H1 (cell line): ENCODE data around the gene CRYGS. TPM values are rescaled to one million over a fixed set of nuclear protein-coding genes. Genes with fewer than 3 reads are reported as not detected.

Source experiments
- CTCF ChIA-PET: fragments of 300-600 bp; sonication (Branson Sonifier 250); formaldehyde crosslinking; loops from one replicate; lab custom pipeline; 2021; ENCODE audit not compliant: partially characterized antibody; lab: Charles Lee
- POLR2A ChIA-PET: fragments of 300-600 bp; sonication (Branson Sonifier 250); formaldehyde crosslinking; loops from one replicate; lab custom pipeline; 2021; ENCODE audit warnings: inconsistent platforms; ENCODE audit not compliant: partially characterized antibody; lab: Charles Lee
- DNase-seq, 2 experiments: peaks; one replicate each; pipeline versions ENCODE4 v3.0.0 to v3.0.0-alpha.2; 2010 to 2022; ENCODE audit warnings: low spot score in 2 of 2, low read depth in 1 of 2, mixed read lengths in 1 of 2
- FAIRE-seq: peaks from 2 replicates; lab custom pipeline; 2011; peaks lifted over from hg19 to GRCh38; lab: Jason Lieb, UNC
- H2AFZ ChIP-seq: 2 replicates; pipeline ENCODE4 v1.8.1; 2012; ENCODE audit warnings: low read length, inconsistent platforms
- H2AK5ac ChIP-seq: 2 replicates; pipeline ENCODE4 v1.6.1; 2013; ENCODE audit warnings: low read depth, low read length
- H2BK120ac ChIP-seq: replicated peaks from 2 replicates; pipeline ENCODE3; 2013; ENCODE audit warnings: low read depth, low read length, inconsistent platforms
- H2BK12ac ChIP-seq: 2 replicates; pipeline ENCODE4 v1.6.1; 2013; ENCODE audit warnings: low read depth, low read length
- H2BK15ac ChIP-seq: 2 replicates; pipeline ENCODE4 v1.6.1; 2013; ENCODE audit warnings: low read length
- H2BK20ac ChIP-seq: 2 replicates; pipeline ENCODE4 v1.6.1; 2013; ENCODE audit warnings: low read length
- H2BK5ac ChIP-seq: 2 replicates; pipeline ENCODE4 v1.6.1; 2013; ENCODE audit warnings: low read depth, low read length
- H3K14ac ChIP-seq: 2 replicates; pipeline ENCODE4 v1.6.1; 2013; ENCODE audit warnings: inconsistent platforms; ENCODE audit not compliant: insufficient read length
- H3K18ac ChIP-seq: 2 replicates; pipeline ENCODE4 v1.6.1; 2013; ENCODE audit warnings: low read length; ENCODE audit errors: extremely low read depth
- H3K23ac ChIP-seq: 2 replicates; pipeline ENCODE4 v1.6.1; 2013; ENCODE audit warnings: inconsistent platforms; ENCODE audit not compliant: insufficient read length
- H3K23me2 ChIP-seq: 2 replicates; pipeline ENCODE4 v1.6.1; 2013; ENCODE audit warnings: low read depth, low read length
- H3K27ac ChIP-seq: 2 replicates; pipeline ENCODE4 v1.6.1; 2011; ENCODE audit warnings: low read depth, low read length, inconsistent platforms
- H3K27me3 ChIP-seq, 4 experiments: replicated peaks in 1 of 4; 1 replicate in 1 of 4; 2 replicates in 3 of 4; pipeline versions ENCODE4 v1.6.1 to v1.8.1; 2011 to 2013; ENCODE audit warnings: low read length in 3 of 4, mild to moderate bottlenecking in 3 of 4, inconsistent platforms in 2 of 4, mixed read lengths in 2 of 4, moderate library complexity in 1 of 4; ENCODE audit not compliant: control insufficient read depth in 3 of 4, insufficient read depth in 3 of 4; ENCODE audit errors: extremely low read depth in 1 of 4
- H3K36me3 ChIP-seq, 4 experiments: 2 replicates each; pipeline versions ENCODE4 v1.6.1 to v1.8.1; 2011 to 2013; ENCODE audit warnings: mild to moderate bottlenecking in 4 of 4, low read length in 3 of 4, moderate library complexity in 2 of 4, control low read depth in 1 of 4, inconsistent platforms in 1 of 4; ENCODE audit not compliant: insufficient read depth in 4 of 4, control insufficient read depth in 2 of 4
- H3K4ac ChIP-seq: replicated peaks from 2 replicates; pipeline ENCODE3; 2013; ENCODE audit warnings: low read length, low read depth, mixed read lengths, inconsistent platforms; ENCODE audit not compliant: insufficient read length
- H3K4me1 ChIP-seq, 4 experiments: replicated peaks in 1 of 4; 1 replicate in 1 of 4; 2 replicates in 3 of 4; pipeline versions ENCODE4 v1.6.1 to v1.8.1; 2011 to 2013; ENCODE audit warnings: low read length in 3 of 4, inconsistent platforms in 2 of 4, mixed read lengths in 1 of 4; ENCODE audit not compliant: insufficient read depth in 4 of 4, control insufficient read depth in 3 of 4
- H3K4me2 ChIP-seq, 2 experiments: 2 replicates each; pipeline versions ENCODE4 v1.6.1 to v1.8.1; 2011 to 2013; ENCODE audit warnings: low read depth in 2 of 2, low read length in 2 of 2, control low read depth in 1 of 2, inconsistent platforms in 1 of 2, mild to moderate bottlenecking in 1 of 2; ENCODE audit not compliant: insufficient read depth in 1 of 2
- H3K4me3 ChIP-seq, 4 experiments: fragments of 200-600, 300-600 bp in 1 of 4; sonication (generic), shearing (Covaris generic), sonication (Bioruptor Twin) in 1 of 4; 2 replicates each; pipeline versions ENCODE4 v1.5.1 to v1.8.1; 2011 to 2016; ENCODE audit warnings: low read length in 4 of 4, low read depth in 3 of 4, control low read depth in 2 of 4, inconsistent platforms in 2 of 4, mild to moderate bottlenecking in 2 of 4, mixed read lengths in 1 of 4, moderate library complexity in 1 of 4; ENCODE audit not compliant: insufficient read depth in 2 of 4; ENCODE audit errors: extremely low read depth in 1 of 4
- H3K56ac ChIP-seq: replicated peaks from 2 replicates; pipeline ENCODE3; 2013; ENCODE audit warnings: low read depth, mild to moderate bottlenecking, mixed read lengths, low read length, inconsistent platforms; ENCODE audit not compliant: insufficient read length
- H3K79me1 ChIP-seq: 2 replicates; pipeline ENCODE4 v1.6.1; 2013; ENCODE audit warnings: low read depth, low read length, control low read depth
- H3K79me2 ChIP-seq, 2 experiments: 2 replicates each; pipeline versions ENCODE4 v1.6.1 to v1.8.1; 2012 to 2013; ENCODE audit warnings: low read length in 2 of 2, mild to moderate bottlenecking in 2 of 2, inconsistent platforms in 1 of 2; ENCODE audit not compliant: insufficient read depth in 2 of 2, control insufficient read depth in 1 of 2
- H3K9ac ChIP-seq, 4 experiments: replicated peaks in 1 of 4; 1 replicate in 1 of 4; 2 replicates in 3 of 4; pipeline versions ENCODE4 v1.6.1 to v1.8.1; 2011 to 2013; ENCODE audit warnings: low read depth in 3 of 4, low read length in 3 of 4, control low read depth in 2 of 4, mild to moderate bottlenecking in 2 of 4, moderate library complexity in 2 of 4, inconsistent platforms in 1 of 4; ENCODE audit errors: extremely low read depth in 1 of 4
- H3K9me3 ChIP-seq, 2 experiments: 2 replicates each; pipeline versions ENCODE4 v1.6.1 to v1.8.1; 2012 to 2013; ENCODE audit warnings: mild to moderate bottlenecking in 2 of 2, moderate library complexity in 2 of 2, control low read depth in 1 of 2, inconsistent platforms in 1 of 2, low read depth in 1 of 2, low read length in 1 of 2, mixed read lengths in 1 of 2; ENCODE audit not compliant: insufficient read depth in 2 of 2
- H4K20me1 ChIP-seq, 2 experiments: replicated peaks in 1 of 2; 2 replicates each; pipeline versions ENCODE3 to v1.8.1; 2011 to 2013; ENCODE audit warnings: inconsistent platforms in 2 of 2, low read length in 2 of 2, mild to moderate bottlenecking in 1 of 2; ENCODE audit not compliant: insufficient read depth in 2 of 2, control insufficient read depth in 1 of 2
- H4K5ac ChIP-seq: 2 replicates; pipeline ENCODE4 v1.6.1; 2013; ENCODE audit warnings: low read length, low read depth, mixed read lengths, inconsistent platforms; ENCODE audit not compliant: insufficient read length
- H4K8ac ChIP-seq: 2 replicates; pipeline ENCODE4 v1.8.0; 2013; ENCODE audit warnings: mild to moderate bottlenecking, moderate library complexity, low read length, inconsistent platforms; ENCODE audit not compliant: insufficient read depth; ENCODE audit errors: extremely low read depth
- H4K91ac ChIP-seq: replicated peaks from 2 replicates; pipeline ENCODE3; 2013; ENCODE audit warnings: low read length, mixed read lengths, inconsistent platforms; ENCODE audit not compliant: insufficient read length
- BRCA1 ChIP-seq: IDR thresholded peaks from 2 replicates; pipeline ENCODE4 v1.6.1; 2012; ENCODE audit warnings: low read depth, low read length, improper control_type of control experiment
- CTBP2 ChIP-seq: IDR thresholded peaks from 2 replicates; pipeline ENCODE4 v1.7.0; 2011; ENCODE audit warnings: borderline replicate concordance, mild to moderate bottlenecking, moderate library complexity, mixed read lengths, low read length; ENCODE audit not compliant: insufficient read depth, insufficient read length
- EP300 ChIP-seq, 2 experiments: IDR thresholded peaks; 1 replicate in 1 of 2; 2 replicates in 1 of 2; pipeline ENCODE4 v1.6.1; 2011 to 2012; ENCODE audit warnings: low read depth in 2 of 2, low read length in 2 of 2, mild to moderate bottlenecking in 2 of 2, borderline replicate concordance in 1 of 2, inconsistent platforms in 1 of 2, moderate library complexity in 1 of 2
- GTF2F1 ChIP-seq: IDR thresholded peaks from 2 replicates; pipeline ENCODE4 v1.6.1; 2012; ENCODE audit warnings: low read depth, low read length, improper control_type of control experiment, borderline replicate concordance
- KDM1A ChIP-seq: fragments of 200-600, 300-600 bp; sonication (generic); IDR thresholded peaks from 2 replicates; pipeline ENCODE4 v1.7.1; 2016; ENCODE audit warnings: mild to moderate bottlenecking, low read length, borderline replicate concordance
- SIRT6 ChIP-seq: IDR thresholded peaks from one replicate; pipeline ENCODE4 v1.7.1; 2012; ENCODE audit warnings: low read length, inconsistent platforms
- polyA plus RNA-seq, 7 experiments: library from polyadenylated mRNA; depleted of rRNA in 3 of 7; stranded (reverse) in 5 of 7; unstranded in 2 of 7; fragments of >200 nt in 5 of 7; fragments of 200-250 nt in 2 of 7; gene quantifications; 1 replicate in 5 of 7; 2 replicates in 1 of 7; 4 replicates in 1 of 7; pipeline versions ENCODE4 v1.2.1 to v1.2.3, GENCODE V29; 2011 to 2013; ENCODE audit warnings: missing spikeins in 2 of 7, mixed read lengths in 2 of 7
- total RNA-seq: library from RNA; stranded (reverse); fragmentation: NEBNext Ultra II Directional; extraction: Animal tissue kit (Norgen Biotek cat#: 25700); gene quantifications from 2 replicates; pipeline ENCODE4 v1.2.1, GENCODE V29; 2021
- TF ChIP-seq, protein P1 (sequence below): IDR thresholded peaks from 2 replicates; pipeline ENCODE4 v1.6.1; 2011; ENCODE audit warnings: low read depth, mild to moderate bottlenecking, low read length; ENCODE audit not compliant: insufficient read depth
- TF ChIP-seq, protein P2 (sequence below), 3 experiments: IDR thresholded peaks; 1 replicate in 2 of 3; 2 replicates in 1 of 3; pipeline versions ENCODE4 v1.5.1 to v1.6.1; 2011; ENCODE audit warnings: low read length in 3 of 3, mild to moderate bottlenecking in 3 of 3, inconsistent platforms in 2 of 3, low read depth in 1 of 3, moderate library complexity in 1 of 3; ENCODE audit not compliant: insufficient read depth in 1 of 3; ENCODE audit errors: control extremely low read depth in 1 of 3

Gene CRYGS
- total and polyA plus RNA-seq, 2 of the 8 experiments (the other 6 are each of a cell fraction or from before 2014, with no cell fraction given) = 1.5 to 1.8 TPM

DNA sequence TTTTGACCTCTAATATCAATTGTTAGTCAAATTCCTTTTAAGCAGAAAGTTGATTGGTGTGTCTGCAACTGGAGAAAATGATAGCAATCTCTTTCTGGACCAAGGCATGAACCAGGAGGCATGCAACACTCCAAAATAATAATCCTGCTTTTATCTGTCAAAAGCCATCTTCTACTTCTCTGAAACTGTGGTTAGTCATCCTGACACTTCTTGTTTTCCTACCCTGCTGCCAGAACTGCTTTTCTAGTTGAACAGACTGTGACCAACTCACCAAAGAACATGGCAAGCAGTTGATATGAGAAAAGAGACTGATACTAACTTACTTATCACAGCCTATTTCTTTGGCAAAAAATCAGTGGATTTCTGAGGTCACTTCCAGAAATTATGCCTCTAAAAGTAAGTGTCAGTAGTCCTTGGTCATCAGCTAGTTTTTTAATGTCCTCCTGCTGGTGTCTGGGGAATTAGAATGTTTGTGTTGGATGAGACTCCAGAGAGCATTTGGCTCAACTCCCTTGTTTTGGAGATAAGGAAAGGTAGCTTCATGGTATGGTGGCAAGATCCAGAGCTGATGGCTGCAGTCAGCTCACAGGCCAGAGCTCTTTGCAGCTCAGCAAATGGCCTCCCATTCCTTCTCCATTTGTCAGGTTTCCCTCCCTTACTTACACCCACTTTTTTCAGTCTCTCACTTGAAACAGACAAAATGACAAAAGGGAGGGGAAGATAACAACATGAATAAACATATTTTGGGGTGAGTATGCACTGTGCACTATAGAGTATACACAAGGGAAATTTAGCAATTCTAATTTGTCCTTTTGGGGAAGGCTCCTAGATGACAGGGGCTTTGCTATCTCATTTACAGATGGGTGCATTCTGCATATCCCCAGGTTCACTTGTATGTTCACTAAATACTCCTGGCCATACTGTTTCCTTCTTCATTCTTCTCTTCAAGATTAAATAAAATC lies 7.0 kb downstream of the CRYGS start:
- Histone ChIP-seq H3K9me3 (no peaks in the 10 kb centered on the region), H3K4ac (no peak overlapping the region), H2AFZ (no peak overlapping the region), H4K20me1 (no peaks in the 10 kb centered on the region), H2BK15ac (no peak overlapping the region), H3K4me1 (no peaks in the 10 kb centered on the region), H4K5ac (no peak overlapping the region), H3K4me2 (no peak overlapping the region), H3K4me3 (no peak overlapping the region), H2BK20ac (no peak overlapping the region), H3K23ac (no peak overlapping the region), H2BK120ac (no peak overlapping the region), H2BK12ac (no peak overlapping the region), H3K18ac (no peak overlapping the region), H4K8ac (no peak overlapping the region), H3K79me2 (no peaks in the 10 kb centered on the region), H3K36me3 (no peaks in the 10 kb centered on the region), H2AK5ac (no peak overlapping the region), H2BK5ac (no peak overlapping the region), H3K56ac (no peak overlapping the region), H3K79me1 (no peaks in the 10 kb centered on the region), H3K9ac (no peak overlapping the region), H3K23me2 (no peaks in the 10 kb centered on the region), H3K14ac (no peak overlapping the region), H3K27ac (no peak overlapping the region), H3K27me3 (peaks cover 0 to 1% (median 0%) of the 10 kb centered on the region in 4 experiments; a peak in 1 of 7 replicates), H4K91ac (no peak overlapping the region)
- ChIA-PET POLR2A (interaction anchor here (0.6 to 1.0 kb wide), 2 partner anchors 33 to 289 kb away, joined by 3 read pairs; partner anchors contain the start of gene DNAJB11), CTCF (interaction anchor here (0.6 to 11.7 kb wide), 9 partner anchors 16 to 555 kb away, joined by 3 to 146 read pairs (median 13); no protein-coding TSS in a partner anchor)
- DNase-seq (no peak), FAIRE-seq (no peak)
- TF ChIP-seq EP300 (IDR thresholded peaks at IDR 0.05; ENCODE audit: borderline replicate concordance in 1 of 2, low read depth in 2 of 2, low read length in 2 of 2) = no peak
- no peak for TF ChIP-seq BRCA1
- TF ChIP-seq CTBP2 = no peak
- TF ChIP-seq, protein P1, sequence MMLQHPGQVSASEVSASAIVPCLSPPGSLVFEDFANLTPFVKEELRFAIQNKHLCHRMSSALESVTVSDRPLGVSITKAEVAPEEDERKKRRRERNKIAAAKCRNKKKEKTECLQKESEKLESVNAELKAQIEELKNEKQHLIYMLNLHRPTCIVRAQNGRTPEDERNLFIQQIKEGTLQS = no peak
- TF ChIP-seq GTF2F1 = no peak
- no peak for TF ChIP-seq SIRT6
- TF ChIP-seq, protein P2, sequence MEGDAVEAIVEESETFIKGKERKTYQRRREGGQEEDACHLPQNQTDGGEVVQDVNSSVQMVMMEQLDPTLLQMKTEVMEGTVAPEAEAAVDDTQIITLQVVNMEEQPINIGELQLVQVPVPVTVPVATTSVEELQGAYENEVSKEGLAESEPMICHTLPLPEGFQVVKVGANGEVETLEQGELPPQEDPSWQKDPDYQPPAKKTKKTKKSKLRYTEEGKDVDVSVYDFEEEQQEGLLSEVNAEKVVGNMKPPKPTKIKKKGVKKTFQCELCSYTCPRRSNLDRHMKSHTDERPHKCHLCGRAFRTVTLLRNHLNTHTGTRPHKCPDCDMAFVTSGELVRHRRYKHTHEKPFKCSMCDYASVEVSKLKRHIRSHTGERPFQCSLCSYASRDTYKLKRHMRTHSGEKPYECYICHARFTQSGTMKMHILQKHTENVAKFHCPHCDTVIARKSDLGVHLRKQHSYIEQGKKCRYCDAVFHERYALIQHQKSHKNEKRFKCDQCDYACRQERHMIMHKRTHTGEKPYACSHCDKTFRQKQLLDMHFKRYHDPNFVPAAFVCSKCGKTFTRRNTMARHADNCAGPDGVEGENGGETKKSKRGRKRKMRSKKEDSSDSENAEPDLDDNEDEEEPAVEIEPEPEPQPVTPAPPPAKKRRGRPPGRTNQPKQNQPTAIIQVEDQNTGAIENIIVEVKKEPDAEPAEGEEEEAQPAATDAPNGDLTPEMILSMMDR (IDR thresholded peaks at IDR 0.05; ENCODE audit: control extremely low read depth in 1 of 3, insufficient read depth in 1 of 3, low read depth in 1 of 3, low read length in 3 of 3) = no peak
- TF ChIP-seq KDM1A = no peak
